Epithelial cell of alveolus of lung (primary cell): Measurements from ENCODE around the gene OR4K2. TPM values are rescaled to one million over a fixed set of nuclear protein-coding genes. Genes with fewer than 3 reads are reported as not detected.

Experiments
- total RNA-seq: library from RNA; depleted of rRNA; stranded (reverse); fragments of >200 nt; gene quantifications from 2 replicates; pipeline ENCODE4 v1.2.1, GENCODE V29; 2015

OR4K2 gene, protein sequence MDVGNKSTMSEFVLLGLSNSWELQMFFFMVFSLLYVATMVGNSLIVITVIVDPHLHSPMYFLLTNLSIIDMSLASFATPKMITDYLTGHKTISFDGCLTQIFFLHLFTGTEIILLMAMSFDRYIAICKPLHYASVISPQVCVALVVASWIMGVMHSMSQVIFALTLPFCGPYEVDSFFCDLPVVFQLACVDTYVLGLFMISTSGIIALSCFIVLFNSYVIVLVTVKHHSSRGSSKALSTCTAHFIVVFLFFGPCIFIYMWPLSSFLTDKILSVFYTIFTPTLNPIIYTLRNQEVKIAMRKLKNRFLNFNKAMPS
- total RNA-seq = not detected in 2 replicates

DNA sequence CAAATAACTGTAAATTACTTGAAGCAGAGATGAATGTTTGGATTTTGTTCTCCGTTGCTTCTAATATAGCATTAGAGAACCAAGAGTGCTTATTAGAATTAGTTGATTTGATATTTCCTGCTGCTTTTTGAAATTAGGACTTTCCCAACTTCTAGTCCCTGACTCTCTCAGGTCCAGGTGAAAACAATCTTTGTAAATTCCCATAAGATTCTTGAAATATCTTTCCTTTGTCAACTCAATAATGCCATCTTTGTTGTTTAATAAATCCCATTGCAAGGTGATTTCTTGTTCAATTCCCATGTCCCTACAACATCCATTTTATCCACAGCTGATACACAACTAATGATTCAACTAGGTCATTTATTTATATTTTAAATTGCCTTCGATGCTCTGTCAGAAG lies at the start of gene OR4K2:
Gene OR4K2 (plus strand): TSS at position 301 of the 400 bp plus-strand sequence. CDS start 1,126 bp downstream, outside the sequence.

DNA sequence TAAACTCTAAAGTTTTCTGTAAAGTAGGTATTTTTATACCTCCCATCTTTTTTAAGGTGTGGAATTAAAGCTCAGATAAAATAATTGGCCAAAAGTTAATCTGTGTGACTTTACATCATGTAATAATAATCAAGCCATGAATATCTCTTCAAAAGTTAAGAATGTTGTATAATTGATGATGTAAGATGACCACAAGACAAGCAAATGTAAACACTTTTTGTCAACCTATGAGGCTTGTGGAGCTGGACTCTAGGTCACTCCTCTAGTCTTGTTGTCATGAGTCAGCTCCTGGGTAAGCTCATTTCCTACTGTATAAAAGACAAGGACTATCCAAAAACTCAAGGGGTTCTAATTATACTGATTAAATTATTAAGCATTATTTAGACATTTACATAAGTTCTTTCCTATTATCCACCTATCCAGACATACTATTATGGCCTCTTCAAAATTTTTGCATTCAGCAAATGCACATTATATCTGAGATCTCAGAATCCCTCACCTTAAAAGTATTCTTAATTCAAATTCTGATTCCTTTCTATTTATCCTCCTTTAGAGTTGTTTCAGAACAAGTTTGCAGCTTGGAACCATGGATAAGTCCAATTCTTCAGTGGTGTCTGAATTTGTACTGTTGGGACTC lies 45.2 kb downstream of the OR4K2 start, which contains the start of gene OR4K5:
Gene OR4K5 (plus strand): TSS at position 587 of the 637 bp plus-strand sequence. CDS start 0 bp downstream, at position 587.

GRCh38 chr14:19930617-19931016 lies 55.7 kb downstream of the OR4K2 start, which contains the start of gene OR4K1:
Gene OR4K1 (plus strand): TSS chr14:19930917. CDS start chr14:19935667, 4,750 bp downstream.

Other genes starting within 250 kb of the OR4K2 start
- gene OR11H2, start 161.3 kb upstream of the OR4K2 start, total RNA-seq = not detected in 2 replicates
- gene OR4Q3, start 131.6 kb upstream of the OR4K2 start, total RNA-seq = not detected in 2 replicates
- not detected in 2 replicates for gene OR4M1, start 101.6 kb upstream of the OR4K2 start, total RNA-seq
- gene OR4N2, start 71.4 kb upstream of the OR4K2 start, total RNA-seq = not detected in 2 replicates
- gene OR4K5, start 45.5 kb downstream of the OR4K2 start, total RNA-seq = not detected in 2 replicates
- not detected in 2 replicates for gene OR4K1, start 55.8 kb downstream of the OR4K2 start, total RNA-seq
- not detected in 2 replicates for gene OR4K15, start 100.4 kb downstream of the OR4K2 start, total RNA-seq
- not detected in 2 replicates for gene OR4Q2, start 127.0 kb downstream of the OR4K2 start, total RNA-seq
- not detected in 2 replicates for gene OR4K14, start 144.2 kb downstream of the OR4K2 start, total RNA-seq
- gene OR4K13, start 160.9 kb downstream of the OR4K2 start, total RNA-seq = not detected in 2 replicates
- gene OR4L1, start 184.9 kb downstream of the OR4K2 start, total RNA-seq = not detected in 2 replicates
- gene OR4K17, start 235.6 kb downstream of the OR4K2 start, total RNA-seq = not detected in 2 replicates